WTC11 (cell line): Measurements from ENCODE around the gene RNU5B-1.

Source experiments
- CTCF ChIP-seq: fragments of 200-600 bp; IDR thresholded peaks from 2 replicates; pipeline ENCODE4 v1.8.0; 2022; ENCODE audit warnings: antibody characterized with exemption
- IRF2 ChIP-seq: sonication (generic); formaldehyde crosslinking; IDR thresholded peaks from 2 replicates; pipeline ENCODE4 v1.8.0; 2022; ENCODE audit warnings: low read depth, missing genetic modification reagents, borderline replicate concordance
- TF ChIP-seq, protein P1 (sequence below): sonication (generic); formaldehyde crosslinking; IDR thresholded peaks from 2 replicates; pipeline ENCODE4 v1.8.0; 2022; ENCODE audit warnings: mild to moderate bottlenecking, missing genetic modification reagents

DNA sequence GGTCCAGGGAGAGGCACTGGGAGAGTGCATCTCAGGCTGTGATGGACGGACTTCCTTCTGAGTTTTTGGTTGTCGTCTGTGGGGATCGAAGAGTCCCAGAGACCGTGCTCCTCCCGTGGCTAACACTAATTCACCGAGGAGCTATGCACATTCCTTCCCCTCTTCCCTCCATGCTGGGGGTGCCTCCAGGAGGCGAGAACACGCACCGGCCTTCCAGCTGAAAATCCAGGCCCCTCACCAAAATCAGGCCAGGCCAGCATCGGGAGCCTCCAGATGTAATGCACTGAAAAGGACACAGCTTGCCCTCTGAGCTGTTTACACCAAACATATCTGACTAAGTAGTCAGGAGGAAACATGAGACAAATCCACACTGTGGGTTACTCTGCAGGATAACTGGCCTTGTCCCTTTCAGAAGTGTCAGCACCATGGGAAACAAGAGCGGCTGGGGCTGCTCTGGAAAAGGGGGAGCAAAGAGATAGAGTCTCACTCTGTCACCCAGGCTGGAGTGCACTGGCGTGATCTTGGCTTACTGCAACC, 5.5 kb downstream of the RNU5B-1 start:
- TF ChIP-seq, protein P1, sequence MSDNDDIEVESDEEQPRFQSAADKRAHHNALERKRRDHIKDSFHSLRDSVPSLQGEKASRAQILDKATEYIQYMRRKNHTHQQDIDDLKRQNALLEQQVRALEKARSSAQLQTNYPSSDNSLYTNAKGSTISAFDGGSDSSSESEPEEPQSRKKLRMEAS, result no peak
- TF ChIP-seq CTCF, result no peak
- no peak for TF ChIP-seq IRF2 (CRISPR knock-in tag)
